HT-29 (cell line): ENCODE results near the gene RBM20. TPM values are rescaled to one million over a fixed set of nuclear protein-coding genes. Genes with fewer than 3 reads are reported as not detected.
A peak's percentile ranks its signal among the peaks of the same experiment; 100 is the strongest.

Experiments used
- DNase-seq: peaks from one replicate; pipeline ENCODE4 v3.0.0-alpha.2; 2015; ENCODE audit warnings: low spot score
- small RNA-seq: library from RNA; depleted of rRNA; stranded (forward); fragments of <200 nt; gene quantifications from one replicate; pipeline ENCODE3, GENCODE V24; 2014
- total RNA-seq: library from RNA; depleted of rRNA; stranded (reverse); fragments of >200 nt; shearing (Covaris generic); gene quantifications from 2 replicates; pipeline ENCODE4 v1.2.3, GENCODE V29; 2014; rRNA removed

RBM20 gene
- total RNA-seq, 1 experiment from 2014 or later: not detected

- DNase-seq: no peak
These were observed 223.8 kb downstream of the RBM20 start for GRCh38 chr10:110867807-110868465.

GRCh38 chr10:110868981-110869380 lies 224.8 kb downstream of the RBM20 start:
- DNase-seq: no peak

GRCh38 chr10:110870823-110871297 lies 226.7 kb downstream of the RBM20 start:
- no peak for DNase-seq

GRCh38 chr10:110871298-110872084 lies 227.4 kb downstream of the RBM20 start, which contains the start of gene PDCD4:
TSS of gene PDCD4 (plus strand) at chr10:110871928. CDS start at chr10:110876028, 4,100 bp downstream.
- peak; percentile 97 for DNase-seq

GRCh38 chr10:110872145-110872983 lies 228.2 kb downstream of the RBM20 start:
- DNase-seq: peak; percentile 19

GRCh38 chr10:110872984-110873923 lies 229.1 kb downstream of the RBM20 start:
- peak; percentile 50 for DNase-seq

- no peak for DNase-seq
These were observed 229.8 kb downstream of the RBM20 start for GRCh38 chr10:110873951-110874350.

- no peak for DNase-seq
These were observed 231.9 kb downstream of the RBM20 start for GRCh38 chr10:110876000-110876399.

- no peak for DNase-seq
These were observed 232.7 kb downstream of the RBM20 start for GRCh38 chr10:110876788-110877187.

GRCh38 chr10:110880012-110880411 lies 235.9 kb downstream of the RBM20 start:
- DNase-seq: no peak

- no peak for DNase-seq
These were observed 237.1 kb downstream of the RBM20 start for GRCh38 chr10:110881247-110881646.

- DNase-seq: no peak
These were observed 237.8 kb downstream of the RBM20 start for GRCh38 chr10:110881905-110882304.

- no peak for DNase-seq
These were observed 239.8 kb downstream of the RBM20 start for GRCh38 chr10:110883924-110884323.

GRCh38 chr10:110885932-110886674 lies 242.0 kb downstream of the RBM20 start:
- no peak for DNase-seq

GRCh38 chr10:110887560-110887959 lies 243.4 kb downstream of the RBM20 start:
- DNase-seq: no peak

Small RNA genes within 50 kb of the gene (small RNA-seq; reads per million reads assigned to genes)
- not detected for gene RF00019
- not detected for gene RN7SKP288
- gene RNA5SP327: not detected

Other genes starting within 250 kb of the RBM20 start
- 27.8 and 31.4 TPM in 2 replicates for gene DUSP5, start 146.4 kb upstream of the RBM20 start, total RNA-seq
- 13.0 and 13.8 TPM in 2 replicates for gene SMC3, start 76.6 kb upstream of the RBM20 start, total RNA-seq
- 12.5 and 18.5 TPM in 2 replicates for gene PDCD4, start 227.6 kb downstream of the RBM20 start, total RNA-seq